PC-3 (cell line): ENCODE measurements around the gene STK32C. TPM values are rescaled to one million over a fixed set of nuclear protein-coding genes. Genes with fewer than 3 reads are reported as not detected.

ENCODE experiments used
- ATAC-seq: fragments of 200-7000 bp; cut with Tn5 transposase; 2 replicates; pipeline ENCODE4 v1.9.1; 2020; ENCODE audit warnings: mild to moderate bottlenecking, moderate library complexity
- BruUV-seq: library from RNA; stranded (reverse); fragments of 400-500 nt; replicated peaks from 2 replicates; lab custom pipeline; 2021; lab: Mats Ljungman, UMichigan
- CTCF ChIA-PET: fragments of 300-600 bp; sonication (Branson Sonifier 250); formaldehyde crosslinking; loops from one replicate; lab custom pipeline; 2022; ENCODE audit warnings: antibody characterized with exemption; lab: Charles Lee
- POLR2A ChIA-PET: fragments of 300-600 bp; sonication (Branson Sonifier 250); formaldehyde crosslinking; loops from one replicate; lab custom pipeline; 2022; ENCODE audit warnings: antibody characterized with exemption; ENCODE audit not compliant: unreplicated experiment; lab: Charles Lee
- DNase-seq: peaks from one replicate; pipeline ENCODE4 v3.0.0-alpha.2; 2015
- H2AFZ ChIP-seq: fragments of 300-600 bp; sonication (generic); 2 replicates; pipeline ENCODE4 v1.6.0; 2016; ENCODE audit warnings: antibody characterized with exemption, low read length
- H3F3A ChIP-seq: fragments of 300-600 bp; sonication (generic); one replicate; pipeline ENCODE4 v1.6.0; 2017; ENCODE audit warnings: antibody characterized with exemption, low read length, control low read depth, mild to moderate bottlenecking; ENCODE audit not compliant: unreplicated experiment
- H3K27ac ChIP-seq: fragments of 300-600 bp; sonication (generic); 2 replicates; pipeline ENCODE4 v1.5.1; 2016; ENCODE audit warnings: mild to moderate bottlenecking, low read length
- H3K27me3 ChIP-seq: fragments of 300-600 bp; sonication (generic); 2 replicates; pipeline ENCODE4 v1.6.1; 2016; ENCODE audit warnings: low read length, mixed read lengths
- H3K36me3 ChIP-seq: fragments of 300-600 bp; sonication (generic); 2 replicates; pipeline ENCODE4 v1.6.1; 2016; ENCODE audit warnings: low read depth, mixed run types, low read length, mixed read lengths
- H3K4me1 ChIP-seq: fragments of 300-600 bp; sonication (generic); 2 replicates; pipeline ENCODE4 v1.5.1; 2016; ENCODE audit warnings: low read length; ENCODE audit not compliant: insufficient read depth
- H3K4me2 ChIP-seq: fragments of 300-600 bp; sonication (generic); 2 replicates; pipeline ENCODE4 v1.6.0; 2016; ENCODE audit warnings: low read length
- H3K4me3 ChIP-seq: fragments of 300-600 bp; sonication (generic); 2 replicates; pipeline ENCODE4 v1.5.1; 2016; ENCODE audit warnings: mild to moderate bottlenecking, low read length, mixed read lengths
- H3K79me2 ChIP-seq: fragments of 300-600 bp; sonication (generic); 2 replicates; pipeline ENCODE4 v1.6.1; 2017; ENCODE audit warnings: low read length, mixed read lengths
- H3K9ac ChIP-seq: fragments of 300-600 bp; sonication (generic); 2 replicates; pipeline ENCODE4 v1.6.0; 2016; ENCODE audit warnings: mild to moderate bottlenecking, low read length
- H3K9me2 ChIP-seq: fragments of 300-600 bp; sonication (generic); replicated peaks from 2 replicates; pipeline ENCODE4 v1.6.1; 2016; ENCODE audit warnings: mixed run types, low read length, mixed read lengths
- H3K9me3 ChIP-seq: fragments of 300-600 bp; sonication (generic); 2 replicates; pipeline ENCODE4 v1.6.1; 2016; ENCODE audit warnings: low read length, mixed read lengths
- H4K20me1 ChIP-seq: fragments of 300-600 bp; sonication (generic); 2 replicates; pipeline ENCODE4 v1.6.1; 2016; ENCODE audit warnings: low read length, mixed read lengths
- EZH2 ChIP-seq: fragments of 300-600 bp; sonication (generic); IDR thresholded peaks from one replicate; pipeline ENCODE4 v1.6.1; 2017; ENCODE audit warnings: antibody characterized with exemption, mild to moderate bottlenecking, low read length; ENCODE audit not compliant: unreplicated experiment
- EZH2phosphoT487 ChIP-seq: fragments of 300-600 bp; sonication (generic); IDR thresholded peaks from 2 replicates; pipeline ENCODE4 v1.6.1; 2018; ENCODE audit warnings: mild to moderate bottlenecking, antibody characterized with exemption, low read length, borderline replicate concordance
- intact Hi-C: fragments of 100-400 bp; cut with micrococcal nuclease; formaldehyde crosslinking; loops from 2 replicates; pipeline ENCODE4 v1.9.0; 2023
- total RNA-seq: library from RNA; depleted of rRNA; stranded (reverse); fragments of >200 nt; gene quantifications from 2 replicates; pipeline ENCODE4 v1.2.3, GENCODE V29; 2014
- TF ChIP-seq, protein P1 (sequence below): fragments of 300-600 bp; sonication (generic); conservative IDR thresholded peaks from 2 replicates; pipeline ENCODE4 v1.5.1; 2017; ENCODE audit warnings: antibody characterized with exemption, low read depth, mild to moderate bottlenecking, low read length

STK32C gene
- total RNA-seq, 1 experiment from 2014 or later, result 28.3 TPM

DNA sequence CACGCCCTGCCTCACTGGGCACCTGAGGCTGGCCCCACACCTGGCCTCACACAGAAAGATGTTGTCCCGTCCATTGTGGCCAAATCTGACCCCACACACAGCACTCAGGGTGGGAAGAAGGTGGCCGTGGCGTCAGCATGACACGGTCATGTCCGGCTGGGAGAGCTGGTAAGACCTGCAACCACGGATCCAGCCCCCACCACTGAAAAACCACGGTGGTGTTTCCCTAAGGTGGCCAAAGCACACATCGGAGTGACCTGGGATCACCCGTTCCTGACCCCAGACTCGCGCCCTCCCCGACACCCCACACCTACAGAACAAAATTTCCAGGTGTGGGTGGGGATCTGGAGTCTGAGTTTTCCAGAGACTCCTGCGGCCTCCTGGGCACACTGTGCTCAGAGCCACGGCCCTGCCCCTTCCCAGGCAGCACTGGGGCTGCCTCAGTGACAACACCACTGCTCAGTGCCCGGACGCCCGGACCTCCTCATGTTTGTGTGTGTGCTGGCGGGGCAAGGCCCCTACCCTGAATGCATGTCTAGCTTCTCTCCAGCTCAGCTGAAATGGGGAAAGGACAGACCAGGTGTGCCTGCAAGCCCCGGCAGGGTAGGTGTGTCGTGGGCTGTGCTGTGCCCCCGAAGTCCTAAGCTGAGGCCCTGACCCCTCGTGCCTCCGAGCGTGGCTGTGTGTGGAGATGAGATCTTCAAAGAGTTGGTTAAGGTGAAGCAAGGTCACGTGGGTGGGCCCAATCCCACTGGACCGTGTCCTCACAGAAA lies 36.1 kb downstream of the STK32C start:
- BruUV-seq, result no TSS peak
- no peak for DNase-seq
- no peaks in the 10 kb centered on the region for H3K4me1 ChIP-seq
- no peaks in the 10 kb centered on the region for H3K79me2 ChIP-seq
- POLR2A ChIA-PET, result no interaction called here
- no peaks in the 10 kb centered on the region for H3F3A ChIP-seq
- no peaks in the 10 kb centered on the region for H3K9me3 ChIP-seq
- H3K4me3 ChIP-seq, result no peak overlapping the region
- intact Hi-C loops, result no loop called here
- CTCF ChIA-PET, result no interaction called here
- no peak for ATAC-seq
- H2AFZ ChIP-seq, result no peak overlapping the region
- TF ChIP-seq EZH2phosphoT487 (no peak), EZH2 (no peak)
- TF ChIP-seq, protein P1, sequence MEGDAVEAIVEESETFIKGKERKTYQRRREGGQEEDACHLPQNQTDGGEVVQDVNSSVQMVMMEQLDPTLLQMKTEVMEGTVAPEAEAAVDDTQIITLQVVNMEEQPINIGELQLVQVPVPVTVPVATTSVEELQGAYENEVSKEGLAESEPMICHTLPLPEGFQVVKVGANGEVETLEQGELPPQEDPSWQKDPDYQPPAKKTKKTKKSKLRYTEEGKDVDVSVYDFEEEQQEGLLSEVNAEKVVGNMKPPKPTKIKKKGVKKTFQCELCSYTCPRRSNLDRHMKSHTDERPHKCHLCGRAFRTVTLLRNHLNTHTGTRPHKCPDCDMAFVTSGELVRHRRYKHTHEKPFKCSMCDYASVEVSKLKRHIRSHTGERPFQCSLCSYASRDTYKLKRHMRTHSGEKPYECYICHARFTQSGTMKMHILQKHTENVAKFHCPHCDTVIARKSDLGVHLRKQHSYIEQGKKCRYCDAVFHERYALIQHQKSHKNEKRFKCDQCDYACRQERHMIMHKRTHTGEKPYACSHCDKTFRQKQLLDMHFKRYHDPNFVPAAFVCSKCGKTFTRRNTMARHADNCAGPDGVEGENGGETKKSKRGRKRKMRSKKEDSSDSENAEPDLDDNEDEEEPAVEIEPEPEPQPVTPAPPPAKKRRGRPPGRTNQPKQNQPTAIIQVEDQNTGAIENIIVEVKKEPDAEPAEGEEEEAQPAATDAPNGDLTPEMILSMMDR, result no peak
- H3K9me2 ChIP-seq, result no peaks in the 10 kb centered on the region
- no peak overlapping the region for H3K4me2 ChIP-seq
- H3K27me3 ChIP-seq, result no peaks in the 10 kb centered on the region
- no peak overlapping the region for H3K9ac ChIP-seq
- H4K20me1 ChIP-seq, result no peaks in the 10 kb centered on the region
- H3K36me3 ChIP-seq, result no peaks in the 10 kb centered on the region
- H3K27ac ChIP-seq, result no peak overlapping the region

DNA sequence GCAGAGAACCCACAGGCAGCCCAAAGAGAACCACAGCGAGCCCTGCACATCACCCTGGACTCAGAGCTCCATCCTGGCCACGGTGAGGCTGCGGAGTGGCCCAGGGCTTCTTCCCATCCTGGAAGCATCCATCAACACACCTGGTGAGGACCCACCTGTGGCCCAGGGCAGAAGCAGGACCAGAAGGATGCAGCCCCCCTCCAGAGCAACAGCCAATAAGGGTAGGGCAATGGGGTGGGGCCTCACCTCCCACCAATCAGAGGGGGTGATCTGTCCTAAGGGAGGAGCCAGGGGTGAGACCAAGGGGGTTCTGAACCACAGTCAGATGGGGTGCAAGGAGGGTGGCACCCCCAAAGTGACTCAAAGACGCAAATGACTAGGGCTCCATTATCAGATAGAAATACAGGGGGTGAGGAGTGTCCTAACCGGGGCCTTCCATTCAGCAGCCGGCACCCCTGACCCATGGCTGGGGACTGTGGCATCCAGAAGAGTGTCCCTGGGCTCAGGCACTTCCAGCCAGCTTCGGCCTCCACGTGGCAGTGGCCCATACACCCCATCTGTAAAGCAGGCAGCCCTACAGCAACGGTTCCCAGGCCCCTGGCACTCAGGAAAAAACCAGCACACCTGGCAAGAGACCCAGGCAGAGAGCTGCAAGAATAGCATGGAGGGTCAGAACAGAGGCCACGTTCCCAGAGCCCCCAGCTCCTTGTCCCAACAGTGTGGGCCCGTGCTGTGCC lies 36.9 kb downstream of the STK32C start:
- TF ChIP-seq EZH2 (no peak), EZH2phosphoT487 (no peak)
- TF ChIP-seq, protein P1, result no peak
- Histone ChIP-seq H2AFZ (no peak overlapping the region), H3K9me3 (no peaks in the 10 kb centered on the region), H3K27me3 (no peaks in the 10 kb centered on the region), H3K4me1 (no peaks in the 10 kb centered on the region), H3K36me3 (no peaks in the 10 kb centered on the region), H3K27ac (no peak overlapping the region), H3K9me2 (no peaks in the 10 kb centered on the region), H3K4me2 (no peak overlapping the region), H3K79me2 (no peaks in the 10 kb centered on the region), H4K20me1 (no peaks in the 10 kb centered on the region), H3K4me3 (no peak overlapping the region), H3K9ac (no peak overlapping the region), H3F3A (no peaks in the 10 kb centered on the region)
- DNase-seq (no peak), ATAC-seq (no peak)
- intact Hi-C loops, result no loop called here
- ChIA-PET POLR2A (no interaction called here), CTCF (no interaction called here)
- no TSS peak for BruUV-seq

DNA sequence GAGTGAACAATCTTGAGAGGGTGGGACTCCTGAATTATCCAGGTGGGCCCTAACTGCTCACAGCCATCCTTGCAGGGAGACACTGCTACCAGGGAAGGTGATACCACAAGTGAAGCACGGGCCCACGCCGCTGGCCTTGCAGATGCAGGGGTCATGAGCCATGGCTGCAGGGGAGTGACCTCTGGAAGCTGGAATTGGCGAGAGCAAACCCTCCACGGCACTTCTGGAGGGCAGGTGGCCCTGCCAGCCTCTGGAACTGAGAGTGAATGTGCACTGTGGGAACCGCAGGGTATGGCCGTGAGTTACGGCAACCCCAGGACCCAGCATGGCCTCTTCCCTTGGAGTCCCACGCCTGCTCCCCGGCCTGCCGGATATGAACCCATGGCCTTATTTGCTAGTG lies 37.5 kb downstream of the STK32C start:
- intact Hi-C loops, result no loop called here
- H3K27ac ChIP-seq, result no peak overlapping the region

More for the DNA sequence above, 37.5 kb downstream of the STK32C start:
- no peaks in the 10 kb centered on the region for H3F3A ChIP-seq
- H3K79me2 ChIP-seq, result no peaks in the 10 kb centered on the region
- no peak overlapping the region for H3K4me3 ChIP-seq
- H3K4me1 ChIP-seq, result no peaks in the 10 kb centered on the region
- no peak for ATAC-seq
- no peaks in the 10 kb centered on the region for H3K27me3 ChIP-seq
- H3K36me3 ChIP-seq, result no peaks in the 10 kb centered on the region
- no peak overlapping the region for H3K9ac ChIP-seq
- no peak for DNase-seq
- POLR2A ChIA-PET, result no interaction called here
- no peaks in the 10 kb centered on the region for H4K20me1 ChIP-seq
- no peak overlapping the region for H3K4me2 ChIP-seq
- CTCF ChIA-PET, result no interaction called here
- no peak overlapping the region for H2AFZ ChIP-seq
- BruUV-seq, result no TSS peak
- no peak for TF ChIP-seq EZH2phosphoT487
- TF ChIP-seq, protein P1, result no peak
- TF ChIP-seq EZH2, result no peak
- no peaks in the 10 kb centered on the region for H3K9me3 ChIP-seq
- no peaks in the 10 kb centered on the region for H3K9me2 ChIP-seq
